ENCODE data around the gene ZNF575.

ZNF575 gene

GRCh38 chr19:43532962-43533545 is at the start of gene ZNF575:
TSS of gene ZNF575 (plus strand) at chr19:43533188. CDS start at chr19:43534423, 1,235 bp downstream.
- peak; percentile 89 for DNase-seq (ENCODE audit: low spot score)

DNA sequence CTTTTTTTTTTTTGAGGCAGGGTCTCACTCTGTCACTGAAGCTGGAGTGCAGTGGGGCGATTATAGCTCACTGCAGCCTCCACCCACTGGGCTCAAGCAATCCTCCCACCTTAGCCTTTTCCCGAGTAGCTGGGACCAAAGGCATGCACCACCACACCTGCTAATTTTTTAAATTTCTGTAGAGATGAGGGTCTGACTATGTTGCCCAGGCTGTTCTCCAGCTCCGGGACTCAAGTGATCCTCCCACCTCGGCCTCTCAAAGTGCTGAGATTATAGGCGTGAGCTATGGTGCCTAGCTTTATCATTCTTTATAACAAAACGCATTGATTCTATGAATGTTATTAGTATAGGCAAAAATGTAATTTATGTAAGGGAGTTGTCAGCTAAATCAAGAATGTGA is 49.7 kb upstream of the ZNF575 start:
- no peak for DNase-seq (ENCODE audit: low spot score)

DNA sequence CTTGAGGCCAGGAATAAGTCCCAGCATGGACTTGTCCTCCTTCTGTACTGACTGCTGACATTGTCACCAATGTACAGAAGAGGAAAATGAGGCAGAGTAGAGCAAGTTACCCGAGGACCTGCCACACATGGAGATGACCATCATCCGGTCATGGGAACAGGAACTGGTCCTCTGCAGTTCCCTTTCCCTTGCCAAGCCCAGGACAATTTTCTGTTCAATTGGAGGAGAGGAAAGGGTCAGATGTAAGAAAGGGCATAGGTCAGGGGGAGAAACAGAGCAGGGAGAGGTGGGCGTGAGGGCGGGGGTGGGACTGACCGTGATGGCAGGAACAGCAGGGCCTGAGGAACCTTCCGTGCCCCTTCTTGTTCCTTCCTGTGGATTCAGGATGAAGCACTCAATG is 47.0 kb upstream of the ZNF575 start:
- no peak for DNase-seq (ENCODE audit: low spot score)

DNA sequence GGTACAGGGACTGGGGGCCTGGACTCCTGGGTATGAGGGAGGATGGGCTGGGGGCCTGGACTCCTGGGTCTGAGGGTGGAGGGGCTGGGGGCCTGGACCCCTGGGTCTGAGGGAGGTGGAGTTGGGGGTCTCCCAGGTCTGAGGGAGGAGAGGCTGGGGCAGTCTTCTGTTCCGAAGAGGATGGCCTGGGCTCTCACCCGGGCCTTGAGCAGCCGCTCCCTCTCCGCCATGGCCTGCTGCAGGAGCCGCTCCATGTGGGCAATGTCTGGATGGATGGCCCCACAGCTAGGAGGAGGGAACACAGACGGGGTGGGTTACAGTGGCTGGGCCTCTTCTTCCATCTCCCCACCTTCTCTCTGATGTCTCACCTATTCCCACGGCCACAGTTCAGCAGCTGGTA is 46.6 kb upstream of the ZNF575 start:
- DNase-seq (ENCODE audit: low spot score): no peak

GRCh38 chr19:43488179-43488578 is 44.8 kb upstream of the ZNF575 start:
- no peak for DNase-seq (ENCODE audit: low spot score)

DNA sequence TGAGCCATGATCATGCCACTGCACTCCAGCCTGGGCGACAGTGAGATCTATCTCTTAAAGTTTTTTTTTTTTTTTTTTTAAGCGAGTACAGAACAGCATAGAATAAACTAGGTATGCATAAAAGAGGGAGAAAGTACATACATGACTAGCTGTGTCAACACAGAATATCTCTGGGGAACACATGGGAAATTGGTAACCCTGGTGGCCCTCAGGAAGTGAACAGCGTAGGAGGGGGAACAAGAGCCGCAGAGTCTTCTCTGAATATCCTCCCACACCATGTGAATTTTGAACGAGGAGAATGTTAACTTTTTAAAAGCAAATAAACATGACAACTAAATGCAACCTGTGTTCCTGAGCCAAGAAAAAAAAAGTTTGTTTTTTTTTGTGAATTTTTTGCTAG is 43.7 kb upstream of the ZNF575 start:
- DNase-seq (ENCODE audit: low spot score): no peak

DNA sequence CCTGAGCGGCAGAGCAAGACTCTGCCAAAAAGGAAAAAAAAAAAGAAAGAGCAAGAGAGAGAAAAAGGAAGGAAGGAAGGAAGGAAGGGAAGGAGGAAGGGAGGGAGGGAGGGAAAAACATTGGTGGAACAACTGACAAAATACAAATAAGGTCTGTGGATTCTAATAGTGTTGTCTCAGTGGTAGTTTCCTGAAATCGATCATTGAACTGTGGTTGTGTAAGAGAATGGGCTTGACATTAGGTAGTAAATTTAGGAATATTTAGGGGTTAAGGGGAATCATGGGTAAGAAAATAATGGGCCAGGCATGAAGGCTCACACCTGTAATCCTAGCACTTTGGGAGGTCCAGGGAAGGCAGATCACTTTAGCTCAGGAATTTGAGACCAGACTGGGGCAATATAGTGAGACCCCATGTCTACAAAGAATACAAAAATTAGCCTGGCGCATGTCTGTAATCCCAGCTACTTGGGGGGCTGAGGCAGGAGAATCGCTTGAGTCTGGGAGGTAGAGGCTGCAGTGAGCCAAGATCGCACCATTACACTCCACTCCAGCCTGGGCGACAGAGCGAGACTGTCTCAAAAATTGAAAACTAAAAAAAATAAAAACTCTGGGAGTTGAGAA is 42.9 kb upstream of the ZNF575 start:
- no peak for DNase-seq (ENCODE audit: low spot score)

DNA sequence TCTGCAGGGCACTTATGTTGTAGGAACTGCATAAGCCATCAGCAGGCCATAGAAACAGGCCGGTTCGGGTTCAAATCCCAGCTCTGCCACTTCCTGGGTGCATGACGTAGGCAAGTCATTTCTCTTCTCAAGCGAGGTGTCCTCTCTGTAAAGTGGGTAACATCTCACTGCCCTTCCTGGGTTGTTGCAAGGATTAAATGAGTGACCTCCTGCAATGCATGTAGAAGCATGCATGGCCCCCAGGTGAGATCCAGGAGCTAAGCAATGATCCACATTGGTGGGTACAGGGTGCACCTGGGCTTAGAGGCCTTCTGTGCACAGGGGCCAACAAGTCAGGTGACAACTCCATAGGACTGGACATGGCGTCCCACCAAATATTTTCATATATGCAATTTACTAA is 42.2 kb upstream of the ZNF575 start:
- DNase-seq (ENCODE audit: low spot score): no peak

DNA sequence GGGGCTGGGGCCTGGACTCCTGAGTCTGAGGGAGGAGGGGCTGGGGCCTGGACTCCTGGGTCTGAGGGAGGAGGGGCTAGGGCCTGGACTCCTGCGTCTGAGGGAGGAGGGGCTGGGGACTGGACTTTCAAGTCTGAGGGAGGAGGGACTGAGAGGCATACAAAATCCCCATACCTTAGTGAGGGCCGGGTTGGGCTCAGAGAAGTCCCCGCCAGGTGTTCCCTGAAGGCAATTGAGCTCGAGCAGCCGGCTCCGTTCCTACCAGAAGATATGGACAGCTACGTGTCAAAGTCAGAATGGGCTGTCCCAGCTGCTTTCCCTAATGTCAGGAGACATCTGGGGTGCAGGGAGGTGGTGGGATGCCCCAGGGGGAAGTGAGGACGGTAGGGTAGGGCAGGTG is 37.9 kb upstream of the ZNF575 start:
- DNase-seq (ENCODE audit: low spot score): no peak

- DNase-seq (ENCODE audit: low spot score): no peak
These were observed 36.0 kb upstream of the ZNF575 start for GRCh38 chr19:43496960-43497359.

- DNase-seq (ENCODE audit: low spot score): no peak
These were observed 34.6 kb upstream of the ZNF575 start for GRCh38 chr19:43498233-43498842.

DNA sequence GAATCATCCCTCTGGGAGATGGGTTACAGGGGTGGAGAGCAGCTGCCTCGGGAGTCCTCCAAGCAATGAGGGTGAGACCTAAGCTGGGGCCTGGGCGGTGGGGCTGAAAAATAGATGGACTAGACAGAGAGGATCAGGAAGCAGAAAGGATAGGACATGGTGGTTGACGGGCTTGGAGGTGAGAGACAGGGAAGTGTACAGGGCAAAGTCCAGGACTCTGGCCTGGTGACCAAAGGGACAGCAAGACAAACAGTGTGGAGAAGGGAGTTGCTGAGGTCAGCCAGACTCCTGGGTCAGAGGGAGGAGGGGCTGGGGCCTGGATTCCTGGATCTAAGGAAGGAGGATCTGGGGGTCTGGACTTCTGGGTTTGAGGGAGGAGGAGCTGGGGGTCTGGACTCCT is 33.9 kb upstream of the ZNF575 start:
- no peak for DNase-seq (ENCODE audit: low spot score)

GRCh38 chr19:43501661-43502418 is 31.1 kb upstream of the ZNF575 start:
- peak; percentile 77 for DNase-seq (ENCODE audit: low spot score)

GRCh38 chr19:43502419-43502976 is 30.5 kb upstream of the ZNF575 start:
- DNase-seq (ENCODE audit: low spot score): no peak

- peak; percentile 97 for DNase-seq (ENCODE audit: low spot score)
These were observed 29.2 kb upstream of the ZNF575 start for GRCh38 chr19:43503501-43504425.

DNA sequence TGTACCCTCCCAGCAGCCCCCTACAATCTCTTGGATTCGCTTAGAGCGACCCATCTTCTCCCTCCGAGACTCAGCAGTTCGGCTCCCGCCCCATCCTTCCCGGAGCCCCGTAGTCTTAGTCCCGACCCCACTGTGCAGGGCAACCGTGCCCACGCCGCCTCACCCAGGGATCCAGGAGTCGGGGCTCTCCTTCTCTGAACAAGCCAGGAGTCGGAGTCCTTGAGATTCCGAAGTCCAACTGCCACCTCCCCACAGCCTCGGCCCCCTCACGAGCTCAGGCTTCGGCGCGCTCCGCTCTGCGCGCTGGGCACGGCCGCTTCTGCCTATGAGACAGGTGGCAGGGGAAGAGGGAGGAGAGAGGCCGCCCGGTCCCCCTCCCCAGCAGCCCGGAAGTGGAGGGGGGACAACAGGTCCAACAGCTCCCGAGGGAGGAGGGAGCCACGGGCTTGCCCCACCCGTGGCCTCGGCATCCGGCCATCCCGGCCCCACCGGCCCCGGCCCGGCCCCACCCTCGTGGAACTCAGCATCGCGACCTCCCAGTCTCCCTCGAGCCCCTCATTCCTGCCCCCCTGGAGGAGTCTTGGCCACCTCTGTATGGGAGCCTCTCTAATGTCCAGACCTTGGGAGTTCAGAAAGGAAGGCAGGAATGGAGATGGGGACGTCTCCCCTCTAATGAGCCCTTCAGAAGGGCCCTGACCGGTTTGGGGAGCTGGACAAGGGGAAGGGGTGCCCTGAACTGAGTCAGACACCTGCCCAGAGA is 28.4 kb upstream of the ZNF575 start, which contains the start of gene PHLDB3:
Gene PHLDB3, minus strand, starts transcription at position 321 of the 760 bp plus-strand sequence. CDS start 628 bp downstream, outside the sequence.
- DNase-seq (ENCODE audit: low spot score): peak; percentile 68

DNA sequence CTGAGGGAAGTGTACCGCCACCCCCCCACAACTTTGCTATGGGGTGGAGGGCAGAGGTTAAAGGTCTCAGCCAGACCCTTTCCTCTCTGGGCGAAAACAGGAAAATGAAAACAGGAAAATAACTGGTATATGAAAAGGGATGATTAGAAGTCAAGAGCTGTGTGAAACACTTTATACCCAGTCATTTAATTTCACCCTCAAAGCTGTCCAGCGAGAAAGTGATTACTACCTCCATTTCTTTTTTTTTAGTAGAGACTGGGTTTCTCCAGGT is 27.9 kb upstream of the ZNF575 start:
- no peak for DNase-seq (ENCODE audit: low spot score)

DNA sequence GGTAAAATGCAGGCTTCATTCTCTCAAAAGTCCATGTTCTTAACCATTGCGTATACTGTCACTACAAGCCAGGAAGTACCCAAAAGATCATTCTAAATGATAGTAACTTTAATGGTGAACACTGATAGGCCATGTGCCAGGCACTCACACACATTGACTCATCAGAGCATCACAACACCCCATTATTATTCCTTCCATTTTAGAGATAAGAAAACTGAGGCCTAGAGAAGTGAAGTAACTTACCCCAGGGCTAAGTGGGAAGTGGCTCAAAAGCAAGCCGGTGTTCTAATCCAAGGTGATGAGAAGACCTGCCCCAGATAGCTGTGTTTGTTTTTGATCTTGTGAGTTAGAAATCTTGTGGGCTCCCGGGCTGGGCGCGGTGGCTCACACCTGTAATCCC is 27.0 kb upstream of the ZNF575 start:
- DNase-seq (ENCODE audit: low spot score): no peak

DNA sequence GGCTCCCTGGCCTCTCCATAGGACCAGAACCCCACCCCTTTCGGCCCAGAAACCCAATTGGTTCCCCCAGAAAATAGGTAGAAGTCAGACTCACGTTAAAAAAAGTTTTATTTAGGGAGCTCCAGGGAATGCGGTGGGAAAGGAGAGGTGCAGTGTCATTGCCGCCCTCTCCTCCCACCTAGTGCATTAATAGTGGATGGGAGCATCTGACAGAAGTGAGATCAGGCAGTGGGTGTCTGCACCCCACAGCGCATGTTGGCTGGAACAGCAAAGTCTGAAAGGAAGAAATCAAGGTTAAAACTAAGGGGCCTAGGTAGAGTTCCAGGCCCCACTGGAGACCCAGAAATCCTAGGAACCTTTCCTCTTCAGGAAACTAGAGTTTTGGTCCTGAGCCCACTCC is 26.4 kb upstream of the ZNF575 start:
- DNase-seq (ENCODE audit: low spot score): no peak

DNA sequence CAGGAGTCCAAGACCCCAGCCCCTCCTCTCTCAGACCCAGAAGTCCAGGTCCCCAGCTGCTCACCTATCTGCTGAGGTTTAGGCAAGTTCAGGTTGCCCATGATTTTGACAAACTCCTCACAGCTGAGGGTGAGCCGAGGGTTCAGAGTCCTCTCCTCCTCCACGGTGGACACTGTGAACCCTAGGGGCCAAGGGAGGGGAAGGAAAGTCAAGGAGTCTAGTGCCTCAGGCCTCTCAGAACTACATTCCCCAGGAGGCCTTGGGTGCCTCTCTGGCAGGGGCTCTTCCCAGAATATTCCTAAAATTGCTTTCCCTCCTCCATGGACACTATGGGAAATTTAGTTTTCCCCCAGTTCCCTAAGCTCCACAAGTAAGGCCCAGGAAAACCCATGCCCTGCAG is 25.1 kb upstream of the ZNF575 start:
- DNase-seq (ENCODE audit: low spot score): no peak

DNA sequence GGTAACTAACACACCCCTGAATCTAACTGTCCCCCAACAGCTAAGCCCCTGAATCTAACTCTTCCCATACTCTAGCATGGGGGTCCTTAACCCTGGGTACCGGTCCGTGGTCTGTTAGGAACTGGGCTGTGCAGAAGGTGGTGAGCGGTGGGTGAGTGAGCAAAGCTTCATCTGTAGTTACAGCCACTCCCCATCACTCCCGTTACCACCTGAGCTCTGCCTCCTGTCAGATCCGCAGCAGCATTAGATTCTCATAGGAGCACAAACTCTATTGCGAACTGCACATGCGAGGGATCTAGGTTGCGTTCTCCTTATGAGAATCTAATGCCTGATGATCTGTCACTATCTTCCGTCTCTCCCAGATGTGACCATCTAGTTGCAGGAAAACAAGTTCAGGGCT is 22.3 kb upstream of the ZNF575 start:
- DNase-seq (ENCODE audit: low spot score): no peak

Measured in iPS-NIHi11 (cell line).